K562 (cell line): Measurements from ENCODE around the gene ATAD3B. TPM values are rescaled to one million over a fixed set of nuclear protein-coding genes. Genes with fewer than 3 reads are reported as not detected.

ENCODE experiments used
- CBX1 ChIP-seq: sonication (generic); IDR thresholded peaks from 2 replicates; pipeline ENCODE4 v1.6.1; 2016; ENCODE audit warnings: antibody characterized with exemption, low read depth, mild to moderate bottlenecking
- CEBPB ChIP-seq: fragments of 450-650 bp; IDR thresholded peaks from 2 replicates; pipeline ENCODE4 v1.6.1; 2016; ENCODE audit warnings: missing genetic modification characterization, missing compliant biosample characterization
- GTF3C2 ChIP-seq: IDR thresholded peaks from 3 replicates; pipeline ENCODE4 v1.6.1; 2011; ENCODE audit warnings: borderline replicate concordance, mild to moderate bottlenecking, moderate library complexity; ENCODE audit not compliant: insufficient read length; ENCODE audit errors: extremely low read depth
- HNRNPLL ChIP-seq: fragments of 200-400 bp; formaldehyde crosslinking; IDR thresholded peaks from 2 replicates; pipeline ENCODE4 v1.6.1; 2017; ENCODE audit warnings: low read length, low read depth, mild to moderate bottlenecking; ENCODE audit not compliant: poor library complexity, severe bottlenecking
- KLF16 ChIP-seq: IDR thresholded peaks from 2 replicates; pipeline ENCODE4 v1.6.1; 2016; ENCODE audit warnings: antibody characterized with exemption
- NR2C1 ChIP-seq, 2 experiments: fragments of 450-650 bp; IDR thresholded peaks; 2 replicates each; pipeline ENCODE4 v1.6.1; 2017; ENCODE audit warnings: mild to moderate bottlenecking in 2 of 2, antibody characterized with exemption in 1 of 2, inconsistent platforms in 1 of 2, missing compliant biosample characterization in 1 of 2, missing genetic modification characterization in 1 of 2
- PBX2 ChIP-seq, 2 experiments: IDR thresholded peaks in 1 of 2; conservative IDR thresholded peaks in 1 of 2; 2 replicates each; pipeline ENCODE4 v1.6.1; 2016; ENCODE audit warnings: low read depth in 2 of 2, mild to moderate bottlenecking in 1 of 2, missing compliant biosample characterization in 1 of 2, missing genetic modification characterization in 1 of 2, moderate library complexity in 1 of 2
- SAFB ChIP-seq: fragments of 200-400 bp; formaldehyde crosslinking; IDR thresholded peaks from 2 replicates; pipeline ENCODE4 v1.6.1; 2017; ENCODE audit warnings: low read depth, low read length, borderline replicate concordance
- YY1 ChIP-seq, 3 experiments: IDR thresholded peaks; 2 replicates each; pipeline ENCODE4 v1.6.1; 2011; ENCODE audit warnings: low read length in 2 of 3, mild to moderate bottlenecking in 2 of 3, moderate library complexity in 2 of 3, borderline replicate concordance in 1 of 3, control low read depth in 1 of 3, low read depth in 1 of 3; ENCODE audit not compliant: insufficient read depth in 3 of 3, insufficient replicate concordance in 2 of 3, control insufficient read depth in 1 of 3, insufficient read length in 1 of 3; ENCODE audit errors: extremely low read depth in 1 of 3
- ZFPM2 ChIP-seq: fragments of 250-450 bp; sonication (Bioruptor Pico); IDR thresholded peaks from 2 replicates; pipeline ENCODE4 v1.5.1; 2022; ENCODE audit warnings: mild to moderate bottlenecking
- ZNF445 ChIP-seq: fragments of 250-450 bp; sonication (Bioruptor Pico); IDR thresholded peaks from 2 replicates; pipeline ENCODE4 v1.4.0; 2020; ENCODE audit warnings: low read depth, mild to moderate bottlenecking, moderate library complexity
- polyA plus RNA-seq, 8 experiments: library from polyadenylated mRNA; depleted of rRNA in 4 of 8; stranded (reverse) in 5 of 8; unstranded in 3 of 8; fragments of >200 nt; fragmentation: Nextera tagmentation in 2 of 8; fragmentation: Illumina TruSeq in 1 of 8; extraction: Ambion mirVana in 2 of 8; extraction: Trizol in 1 of 8; gene quantifications; 2 replicates each; pipeline versions ENCODE4 v1.2.1 to v1.2.3, GENCODE V29; 2011 to 2014; ENCODE audit warnings: inconsistent platforms in 1 of 8, missing spikeins in 1 of 8
- total RNA-seq, 7 experiments: library from RNA; depleted of rRNA in 6 of 7; stranded (reverse); fragments of >200 nt in 6 of 7; fragmentation: Illumina TruSeq in 2 of 7; extraction: Trizol in 2 of 7; gene quantifications; 2 replicates each; pipeline versions ENCODE4 v1.2.1 to v1.2.3, GENCODE V29; 2011 to 2021; ENCODE audit warnings: low replicate concordance in 1 of 7
- TF ChIP-seq, protein P1 (sequence below): sonication (generic); formaldehyde crosslinking; IDR thresholded peaks from 2 replicates; pipeline ENCODE4 v1.8.0; 2023; ENCODE audit warnings: mild to moderate bottlenecking, missing genetic modification reagents
- TF ChIP-seq, protein P2 (sequence below): fragments of 250-450 bp; sonication (Bioruptor Pico); IDR thresholded peaks from 2 replicates; pipeline ENCODE4 v1.8.0; 2022; ENCODE audit warnings: moderate library complexity, mild to moderate bottlenecking, inconsistent platforms
- TF ChIP-seq, protein P3 (sequence below): fragments of 450-650 bp; formaldehyde crosslinking; IDR thresholded peaks from 2 replicates; pipeline ENCODE4 v1.4.0; 2022; ENCODE audit warnings: mild to moderate bottlenecking, moderate library complexity

Gene ATAD3B
- total and polyA plus RNA-seq, 9 of the 15 experiments (the other 6 are each of a cell fraction or from before 2014, with no cell fraction given) = 0.07 to 113 (median 27.7) TPM

GRCh38 chr1:1471389-1472052 is at the start of gene ATAD3B (continued):
- TF ChIP-seq, protein P1, sequence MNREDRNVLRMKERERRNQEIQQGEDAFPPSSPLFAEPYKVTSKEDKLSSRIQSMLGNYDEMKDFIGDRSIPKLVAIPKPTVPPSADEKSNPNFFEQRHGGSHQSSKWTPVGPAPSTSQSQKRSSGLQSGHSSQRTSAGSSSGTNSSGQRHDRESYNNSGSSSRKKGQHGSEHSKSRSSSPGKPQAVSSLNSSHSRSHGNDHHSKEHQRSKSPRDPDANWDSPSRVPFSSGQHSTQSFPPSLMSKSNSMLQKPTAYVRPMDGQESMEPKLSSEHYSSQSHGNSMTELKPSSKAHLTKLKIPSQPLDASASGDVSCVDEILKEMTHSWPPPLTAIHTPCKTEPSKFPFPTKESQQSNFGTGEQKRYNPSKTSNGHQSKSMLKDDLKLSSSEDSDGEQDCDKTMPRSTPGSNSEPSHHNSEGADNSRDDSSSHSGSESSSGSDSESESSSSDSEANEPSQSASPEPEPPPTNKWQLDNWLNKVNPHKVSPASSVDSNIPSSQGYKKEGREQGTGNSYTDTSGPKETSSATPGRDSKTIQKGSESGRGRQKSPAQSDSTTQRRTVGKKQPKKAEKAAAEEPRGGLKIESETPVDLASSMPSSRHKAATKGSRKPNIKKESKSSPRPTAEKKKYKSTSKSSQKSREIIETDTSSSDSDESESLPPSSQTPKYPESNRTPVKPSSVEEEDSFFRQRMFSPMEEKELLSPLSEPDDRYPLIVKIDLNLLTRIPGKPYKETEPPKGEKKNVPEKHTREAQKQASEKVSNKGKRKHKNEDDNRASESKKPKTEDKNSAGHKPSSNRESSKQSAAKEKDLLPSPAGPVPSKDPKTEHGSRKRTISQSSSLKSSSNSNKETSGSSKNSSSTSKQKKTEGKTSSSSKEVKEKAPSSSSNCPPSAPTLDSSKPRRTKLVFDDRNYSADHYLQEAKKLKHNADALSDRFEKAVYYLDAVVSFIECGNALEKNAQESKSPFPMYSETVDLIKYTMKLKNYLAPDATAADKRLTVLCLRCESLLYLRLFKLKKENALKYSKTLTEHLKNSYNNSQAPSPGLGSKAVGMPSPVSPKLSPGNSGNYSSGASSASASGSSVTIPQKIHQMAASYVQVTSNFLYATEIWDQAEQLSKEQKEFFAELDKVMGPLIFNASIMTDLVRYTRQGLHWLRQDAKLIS = no peak
- TF ChIP-seq GTF3C2 (no peak), ZFPM2 (CRISPR knock-in tag) (no peak), NR2C1 (IDR thresholded peaks at IDR 0.05) (0 out of 2 replicates have a peak, but pooled peaks have one; percentile 7), NR2C1 (tag; IDR thresholded peaks at IDR 0.05) (no peak), CEBPB (tag) (no peak), PBX2 (CRISPR knock-in tag; IDR thresholded peaks at IDR 0.05; ENCODE audit: low read depth) (no peak), PBX2 (tag; conservative IDR thresholded peaks at IDR 0.05; ENCODE audit: low read depth) (no peak), HNRNPLL (peak; percentile 60), SAFB (peak; percentile 88), KLF16 (peak; percentile 76), YY1 (IDR thresholded peaks at IDR 0.05; ENCODE audit: borderline replicate concordance in 1 of 3, control insufficient read depth in 1 of 3, extremely low read depth in 1 of 3, insufficient read depth in 3 of 3, insufficient read length in 1 of 3, insufficient replicate concordance in 2 of 3, low read depth in 1 of 3, low read length in 2 of 3) (peak in 1 of 3 experiments; percentile 54), CBX1 (peak; percentile 65; the same call in 1 of the 2 replicates), ZNF445 (CRISPR knock-in tag) (no peak)
- TF ChIP-seq, protein P2, sequence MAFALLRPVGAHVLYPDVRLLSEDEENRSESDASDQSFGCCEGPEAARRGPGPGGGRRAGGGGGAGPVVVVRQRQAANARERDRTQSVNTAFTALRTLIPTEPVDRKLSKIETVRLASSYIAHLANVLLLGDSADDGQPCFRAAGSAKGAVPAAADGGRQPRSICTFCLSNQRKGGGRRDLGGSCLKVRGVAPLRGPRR = no peak
- TF ChIP-seq, protein P3, sequence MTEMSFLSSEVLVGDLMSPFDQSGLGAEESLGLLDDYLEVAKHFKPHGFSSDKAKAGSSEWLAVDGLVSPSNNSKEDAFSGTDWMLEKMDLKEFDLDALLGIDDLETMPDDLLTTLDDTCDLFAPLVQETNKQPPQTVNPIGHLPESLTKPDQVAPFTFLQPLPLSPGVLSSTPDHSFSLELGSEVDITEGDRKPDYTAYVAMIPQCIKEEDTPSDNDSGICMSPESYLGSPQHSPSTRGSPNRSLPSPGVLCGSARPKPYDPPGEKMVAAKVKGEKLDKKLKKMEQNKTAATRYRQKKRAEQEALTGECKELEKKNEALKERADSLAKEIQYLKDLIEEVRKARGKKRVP (CRISPR knock-in tag) = no peak
